COLO668 (cell line): ENCODE measurements around the gene TENM3.
A peak's percentile ranks its signal among the peaks of the same experiment; 100 is the strongest.

Experiments used
- DNase-seq: peaks from one replicate; lab custom pipeline; 2025; ENCODE audit not compliant: unreplicated experiment; lab: John Stamatoyannopoulos, UW

TENM3 gene

DNA sequence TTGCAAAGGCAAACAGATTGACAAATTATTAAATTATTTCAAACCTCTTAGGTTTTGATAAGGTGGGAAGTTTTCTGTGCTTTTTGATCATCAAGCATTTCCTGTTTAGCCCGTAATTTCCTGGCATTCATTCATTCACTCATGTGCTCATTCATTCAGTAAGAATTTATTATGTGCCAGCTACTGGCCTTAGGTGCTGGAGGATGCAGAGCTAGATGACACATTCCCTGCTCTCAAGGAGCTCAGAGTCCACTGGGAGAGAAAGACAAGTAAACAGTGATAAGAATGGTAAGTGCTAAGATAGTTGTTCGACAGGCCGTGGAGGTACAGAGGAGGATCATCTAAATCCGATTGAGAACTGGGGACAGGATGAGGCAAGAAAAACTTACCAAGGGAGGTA lies 520.9 kb downstream of the TENM3 start:
- DNase-seq: no peak

DNA sequence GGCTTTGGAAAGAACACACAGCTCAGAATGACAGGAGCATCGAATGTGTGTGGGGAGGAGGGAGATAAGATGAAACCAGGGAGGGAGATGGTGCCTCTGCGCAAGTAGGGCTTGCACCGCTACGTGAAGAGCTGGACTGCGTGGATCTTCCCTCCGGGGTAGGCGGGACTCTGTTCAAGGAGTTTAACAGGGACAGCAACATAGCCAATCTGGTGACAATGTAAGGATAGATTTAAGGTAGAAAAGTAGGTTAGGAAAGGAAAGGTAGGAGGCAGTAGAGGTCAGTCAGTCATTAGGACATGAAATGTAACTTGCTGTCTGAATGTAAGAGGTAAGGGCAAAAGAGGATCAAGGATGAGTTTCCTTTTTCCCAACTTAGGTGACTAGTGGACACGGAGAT lies 521.4 kb downstream of the TENM3 start:
- DNase-seq: no peak

DNA sequence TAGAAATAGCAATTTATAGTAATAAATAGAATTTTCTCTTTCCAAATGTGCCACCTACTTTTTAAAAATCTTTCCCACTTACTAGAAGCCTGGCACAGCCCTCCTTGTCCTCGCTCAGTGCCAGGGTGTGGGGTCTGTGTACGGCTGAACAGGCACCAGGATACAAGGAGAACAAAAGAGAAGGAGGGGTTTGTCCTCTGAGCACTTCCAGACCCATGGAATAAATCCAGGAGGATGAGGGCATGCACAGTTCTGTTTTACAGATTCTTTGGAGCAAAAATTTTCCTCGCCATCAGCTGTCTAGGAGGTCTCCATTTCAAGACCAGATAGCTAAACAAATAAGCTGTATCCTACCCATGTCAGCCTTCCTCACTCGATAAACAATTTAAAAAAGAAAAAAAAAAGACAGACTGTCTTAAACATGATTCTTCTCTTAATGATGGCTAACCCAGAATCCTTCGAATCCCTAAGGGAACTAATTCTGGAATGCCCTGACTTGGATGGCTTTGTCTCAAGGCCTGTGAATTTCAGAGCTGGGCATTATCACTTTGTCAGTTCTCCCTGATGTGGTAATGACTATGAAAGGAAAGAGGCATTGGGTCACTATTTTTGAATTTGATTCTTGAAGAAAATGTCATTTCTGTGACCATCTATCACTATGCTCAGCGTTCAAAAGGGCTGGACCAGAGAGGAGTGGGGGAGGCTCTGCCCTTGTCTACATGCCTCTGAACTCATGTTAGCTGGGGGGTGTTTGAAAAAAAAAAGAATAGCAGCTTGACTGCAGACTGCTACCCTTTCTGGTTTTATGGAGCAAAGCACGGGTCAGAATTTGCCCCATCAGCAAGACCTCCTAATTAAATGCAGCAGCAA lies 523.0 kb downstream of the TENM3 start:
- no peak for DNase-seq

DNA sequence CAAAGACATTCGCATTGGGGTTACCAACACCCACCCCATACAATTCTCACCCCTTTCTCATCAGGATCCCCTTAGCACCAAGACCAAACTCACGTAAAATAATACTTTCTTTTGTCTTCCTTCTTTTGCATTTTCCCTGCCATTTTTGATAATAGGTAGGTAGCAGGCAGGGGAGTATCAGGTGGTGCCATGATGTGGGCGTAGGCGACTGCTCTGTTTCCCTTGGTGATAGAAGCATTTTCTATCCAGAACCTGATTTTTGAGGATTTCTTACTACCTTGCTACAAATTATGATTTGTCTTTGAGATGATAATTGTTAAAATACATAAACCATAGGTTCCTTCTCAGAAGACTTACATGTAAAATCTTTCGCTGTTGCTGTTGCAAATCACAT lies 523.7 kb downstream of the TENM3 start:
- no peak for DNase-seq

DNA sequence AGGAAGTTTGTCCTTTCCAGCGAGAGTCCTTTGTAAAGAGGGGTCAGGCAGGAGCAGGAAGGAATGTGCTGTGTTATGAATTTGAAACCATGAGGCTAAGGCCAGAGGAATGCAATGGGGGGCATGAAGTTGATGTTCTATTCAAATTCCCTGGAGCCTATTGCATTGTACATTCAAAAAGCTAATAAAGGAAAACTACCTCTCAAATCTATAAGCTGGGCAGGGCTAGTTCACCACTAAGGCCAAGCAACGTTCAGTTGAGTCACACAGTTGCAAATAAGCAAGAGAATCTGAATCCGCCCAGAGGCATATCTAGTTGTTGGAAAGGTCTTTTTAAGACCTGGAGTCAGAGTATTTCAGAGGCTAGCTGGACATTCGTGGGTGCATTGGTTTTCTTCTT lies 525.6 kb downstream of the TENM3 start:
- DNase-seq: no peak

DNA sequence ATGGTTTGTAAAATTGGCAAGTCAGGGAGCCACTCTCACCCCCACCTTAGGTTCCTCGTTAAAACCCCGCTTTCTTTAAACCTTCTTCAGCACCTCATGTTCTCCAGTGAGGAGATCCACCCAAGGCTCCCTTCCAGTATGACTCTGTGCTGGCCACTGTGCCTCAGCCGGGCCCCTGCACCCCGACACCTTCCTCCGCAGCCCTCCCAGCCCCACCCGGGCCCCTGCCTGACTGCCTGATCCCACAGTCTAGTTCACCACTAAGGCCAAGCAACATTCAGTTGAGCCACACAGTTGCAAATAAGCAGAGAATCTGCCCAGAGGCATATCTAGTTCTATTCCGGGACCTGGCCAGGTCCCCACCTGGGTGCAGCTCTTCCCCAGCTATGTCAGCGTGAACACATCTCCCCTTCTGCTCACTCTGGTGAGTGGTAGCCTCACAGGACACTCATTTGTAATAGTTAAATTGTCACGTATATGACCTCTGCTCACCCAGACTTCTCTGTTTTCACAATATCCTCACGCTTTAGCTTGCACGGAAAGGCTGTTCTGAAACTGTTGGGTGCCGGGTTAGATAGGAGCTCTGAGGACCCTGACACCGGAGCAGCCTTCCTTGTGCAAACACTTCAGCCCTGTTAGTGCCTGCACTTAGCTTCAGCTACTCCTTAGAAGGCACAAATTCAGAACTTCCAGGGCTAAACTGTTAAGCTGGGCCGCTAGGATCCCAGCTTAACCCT lies 527.2 kb downstream of the TENM3 start:
- DNase-seq: no peak

DNA sequence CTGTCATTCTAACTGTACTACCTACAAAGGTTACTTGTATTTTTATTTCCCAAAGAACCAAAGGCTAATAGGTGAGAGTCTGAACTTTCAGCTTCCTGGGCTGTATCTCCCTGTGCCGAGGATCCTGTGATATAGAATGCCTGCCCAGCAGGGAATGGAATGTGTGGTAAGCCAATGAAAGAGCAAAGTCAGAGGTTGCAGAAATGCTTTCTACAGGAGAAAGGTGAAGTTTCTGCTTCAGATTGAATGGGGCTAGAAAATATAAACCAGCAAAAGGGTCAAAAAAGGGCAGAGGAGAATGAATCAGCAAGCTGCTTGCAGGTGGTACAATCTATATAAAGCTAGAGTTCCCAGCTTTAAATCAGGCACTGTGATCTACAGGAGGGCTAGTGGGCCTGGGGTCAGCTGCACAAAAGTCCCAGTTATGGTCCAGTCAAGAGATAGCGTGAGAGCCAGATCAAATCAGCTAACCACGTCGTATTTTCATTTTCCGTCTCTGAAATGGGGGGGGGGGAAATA lies 527.9 kb downstream of the TENM3 start:
- DNase-seq: no peak

DNA sequence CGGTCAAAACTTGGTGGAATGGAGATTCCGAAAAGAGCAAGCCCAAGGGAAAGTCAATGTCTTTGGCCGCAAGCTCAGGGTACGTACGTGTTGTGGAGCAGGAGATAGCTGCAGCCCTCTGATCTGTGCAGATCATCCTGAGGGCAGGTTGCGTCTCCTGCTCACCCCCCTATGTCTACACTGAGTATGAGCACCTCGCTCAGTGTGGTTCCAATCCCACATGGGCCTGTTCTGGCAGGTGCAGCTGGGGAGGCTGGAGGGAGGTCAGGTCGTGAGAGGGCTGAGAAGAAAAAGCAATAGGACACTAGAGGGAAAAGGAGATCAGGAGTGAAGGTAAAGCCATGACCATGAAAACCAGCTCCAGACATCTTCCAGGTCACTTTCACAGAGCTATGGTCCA lies 531.9 kb downstream of the TENM3 start:
- DNase-seq: no peak

DNA sequence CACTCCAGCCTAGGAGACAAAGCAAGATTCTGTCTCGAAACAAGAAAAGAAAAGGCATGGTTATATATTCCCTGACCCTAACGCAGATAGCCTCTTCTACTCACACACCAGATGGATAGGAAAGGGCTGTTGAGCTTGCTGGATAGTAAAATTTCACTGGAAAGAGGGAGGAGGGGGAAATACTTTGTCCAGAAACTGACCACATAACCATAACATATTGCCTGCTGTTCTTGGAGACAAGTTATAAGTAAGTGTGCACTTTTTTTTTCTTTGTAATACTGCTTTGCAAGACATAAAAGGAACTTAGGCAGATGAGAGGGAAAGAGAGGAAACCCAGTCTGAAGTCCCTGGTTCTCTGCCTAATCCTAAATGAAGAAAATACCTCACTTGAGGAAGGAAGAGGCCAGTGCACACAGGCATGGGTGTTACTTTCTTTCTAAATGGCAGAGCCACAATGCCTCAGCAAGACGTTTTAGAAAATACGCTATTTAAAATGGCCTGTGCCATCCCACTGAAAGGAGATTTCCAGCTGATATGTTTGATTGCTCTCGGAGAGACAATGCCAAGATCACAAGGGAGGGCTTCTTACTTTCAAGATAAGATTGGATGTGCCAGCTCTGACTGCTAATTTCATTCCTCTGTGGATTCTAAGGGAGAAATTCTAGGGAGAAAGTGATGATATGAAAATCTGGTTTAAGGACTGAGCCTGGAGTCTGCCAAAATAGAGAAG lies 533.3 kb downstream of the TENM3 start:
- DNase-seq: no peak

DNA sequence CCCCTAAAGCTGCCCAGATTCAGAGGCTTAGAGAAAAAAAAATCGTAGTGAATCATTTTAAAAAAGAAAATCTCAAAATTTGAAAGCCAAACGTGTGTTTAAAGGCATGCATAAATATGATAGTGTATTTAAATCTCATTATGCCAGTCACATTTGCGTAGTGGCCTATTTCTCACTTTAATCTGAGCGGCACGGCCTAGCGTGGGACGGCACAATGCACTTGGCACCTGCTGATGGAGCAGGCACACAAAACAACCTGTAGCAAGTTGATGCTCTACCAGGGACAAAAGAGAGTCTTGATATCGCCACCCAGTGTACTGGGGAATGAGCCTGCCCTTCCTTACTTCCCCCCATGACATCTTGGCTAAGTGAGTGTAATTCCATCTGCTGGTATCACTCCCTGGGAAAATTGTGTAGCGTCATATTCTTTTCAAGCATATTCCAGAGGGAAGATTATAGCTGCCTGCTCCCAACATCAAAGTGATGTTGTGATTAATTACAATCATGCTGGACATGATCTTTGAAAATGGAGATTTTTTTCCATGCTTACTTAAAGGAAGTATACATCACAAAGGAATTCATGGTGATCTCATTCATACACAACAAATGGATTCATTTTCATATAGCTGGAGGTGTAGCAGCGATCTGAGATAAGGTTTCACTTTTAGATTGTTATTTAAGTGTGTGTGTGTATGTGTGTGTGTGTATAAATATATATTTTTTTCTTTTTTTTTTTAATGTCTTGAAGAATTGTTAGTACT lies 535.2 kb downstream of the TENM3 start:
- DNase-seq: no peak

DNA sequence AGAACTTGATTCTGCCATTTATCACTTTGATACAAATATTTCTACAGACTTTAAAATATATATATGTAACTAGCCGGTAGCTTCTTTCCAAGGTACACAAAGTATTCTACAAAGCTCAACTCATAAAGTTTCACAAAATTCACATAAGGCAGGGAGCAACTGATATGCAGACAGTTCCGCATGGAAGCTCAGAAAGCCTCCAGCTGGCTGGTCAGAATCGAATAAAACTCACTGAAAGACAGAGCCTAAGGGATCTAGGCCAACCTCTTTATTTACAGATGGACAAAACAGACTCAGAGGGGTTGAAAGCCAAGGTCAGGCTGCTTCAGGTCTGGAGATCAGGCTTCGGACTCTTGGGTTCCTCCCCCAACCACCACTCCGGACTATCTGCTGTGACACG lies 543.8 kb downstream of the TENM3 start:
- DNase-seq: no peak

DNA sequence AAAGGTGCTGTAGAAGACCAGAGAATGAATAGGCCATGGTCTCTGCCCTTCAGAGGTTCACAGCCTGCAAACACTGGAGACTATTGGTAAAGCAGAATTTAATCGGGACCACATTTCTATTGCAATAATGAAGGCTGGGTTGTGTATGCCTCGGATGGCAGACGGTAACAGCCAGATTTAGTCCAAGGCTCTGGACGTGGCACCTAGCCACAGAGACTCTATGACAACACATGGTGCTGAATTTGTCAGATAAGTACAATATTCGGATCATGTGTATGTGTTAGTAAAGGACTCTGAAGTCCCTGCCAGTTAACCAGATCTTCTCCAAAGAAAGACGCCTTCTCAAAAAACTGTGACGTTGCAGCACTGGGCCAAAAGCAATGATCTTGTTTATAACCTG lies 545.0 kb downstream of the TENM3 start:
- DNase-seq: no peak

DNA sequence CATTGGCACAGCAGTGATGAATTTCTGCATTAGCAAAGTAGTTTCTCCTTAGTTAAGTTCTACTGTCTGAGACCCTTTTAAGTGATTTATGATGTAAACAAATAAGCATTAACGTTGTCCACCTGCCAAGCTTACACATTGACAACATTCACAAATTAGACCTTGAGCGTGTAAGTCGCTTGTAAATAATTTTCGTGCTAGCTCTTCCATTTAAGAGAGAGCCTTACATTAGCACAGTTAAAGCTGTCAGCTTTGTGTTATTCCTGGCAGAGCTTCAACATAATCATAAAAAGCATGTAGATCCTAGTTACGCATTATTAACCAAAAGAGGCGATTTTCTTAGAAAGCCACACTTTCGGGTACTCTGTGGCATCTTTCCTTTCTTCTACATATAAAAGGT lies 546.3 kb downstream of the TENM3 start:
- DNase-seq: no peak

DNA sequence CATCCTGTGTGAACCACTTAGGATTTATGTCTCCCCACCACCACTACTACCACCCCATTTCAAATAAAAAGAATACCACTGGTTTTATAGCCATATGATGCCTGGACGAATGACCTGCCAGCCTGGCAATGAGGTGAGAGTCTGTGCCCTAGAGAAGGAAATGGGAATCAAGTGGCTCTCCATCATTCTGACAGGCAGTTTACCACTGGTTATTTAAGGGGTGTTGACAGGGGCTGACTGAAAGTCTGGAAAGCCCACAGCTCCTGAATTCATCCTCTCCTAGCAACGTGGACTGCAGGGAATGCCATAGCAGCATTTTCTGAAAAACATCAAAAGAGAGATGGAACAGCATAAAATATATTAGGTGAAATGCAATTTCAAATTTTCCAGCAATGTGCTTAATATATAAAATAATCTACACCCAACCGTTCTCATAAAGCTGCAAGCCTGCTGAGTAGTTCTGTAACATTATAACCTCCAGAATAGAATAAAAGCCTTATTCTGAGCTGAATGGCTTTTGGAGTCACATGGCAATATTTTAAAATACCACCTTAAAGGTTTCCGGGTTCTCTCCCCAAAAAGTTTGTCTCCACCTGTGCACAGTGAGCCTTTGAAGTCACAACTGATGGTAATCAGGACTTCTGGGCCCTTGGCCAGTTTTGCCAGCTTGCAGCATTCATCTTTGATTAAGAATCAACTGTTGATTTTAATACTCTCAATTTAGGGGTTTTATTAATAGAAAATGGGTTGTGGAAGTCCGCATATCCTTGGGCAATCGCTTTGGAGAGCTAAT lies 552.4 kb downstream of the TENM3 start:
- peak; percentile 26 for DNase-seq

DNA sequence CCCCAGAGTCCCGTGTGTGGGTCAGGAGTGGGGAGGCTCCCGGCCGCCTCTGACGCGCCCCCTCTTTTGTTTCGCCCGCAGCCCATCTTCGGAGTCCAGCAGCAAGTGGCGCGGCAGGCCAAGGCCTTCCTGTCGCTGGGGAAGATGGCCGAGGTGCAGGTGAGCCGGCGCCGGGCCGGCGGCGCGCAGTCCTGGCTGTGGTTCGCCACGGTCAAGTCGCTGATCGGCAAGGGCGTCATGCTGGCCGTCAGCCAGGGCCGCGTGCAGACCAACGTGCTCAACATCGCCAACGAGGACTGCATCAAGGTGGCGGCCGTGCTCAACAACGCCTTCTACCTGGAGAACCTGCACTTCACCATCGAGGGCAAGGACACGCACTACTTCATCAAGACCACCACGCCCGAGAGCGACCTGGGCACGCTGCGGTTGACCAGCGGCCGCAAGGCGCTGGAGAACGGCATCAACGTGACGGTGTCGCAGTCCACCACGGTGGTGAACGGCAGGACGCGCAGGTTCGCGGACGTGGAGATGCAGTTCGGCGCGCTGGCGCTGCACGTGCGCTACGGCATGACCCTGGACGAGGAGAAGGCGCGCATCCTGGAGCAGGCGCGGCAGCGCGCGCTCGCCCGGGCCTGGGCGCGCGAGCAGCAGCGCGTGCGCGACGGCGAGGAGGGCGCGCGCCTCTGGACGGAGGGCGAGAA lies 556.5 kb downstream of the TENM3 start:
- DNase-seq: no peak

DNA sequence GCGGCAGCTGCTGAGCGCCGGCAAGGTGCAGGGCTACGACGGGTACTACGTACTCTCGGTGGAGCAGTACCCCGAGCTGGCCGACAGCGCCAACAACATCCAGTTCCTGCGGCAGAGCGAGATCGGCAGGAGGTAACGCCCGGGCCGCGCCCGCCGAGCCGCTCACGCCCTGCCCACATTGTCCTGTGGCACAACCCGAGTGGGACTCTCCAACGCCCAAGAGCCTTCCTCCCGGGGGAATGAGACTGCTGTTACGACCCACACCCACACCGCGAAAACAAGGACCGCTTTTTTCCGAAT lies 557.0 kb downstream of the TENM3 start:
- no peak for DNase-seq

DNA sequence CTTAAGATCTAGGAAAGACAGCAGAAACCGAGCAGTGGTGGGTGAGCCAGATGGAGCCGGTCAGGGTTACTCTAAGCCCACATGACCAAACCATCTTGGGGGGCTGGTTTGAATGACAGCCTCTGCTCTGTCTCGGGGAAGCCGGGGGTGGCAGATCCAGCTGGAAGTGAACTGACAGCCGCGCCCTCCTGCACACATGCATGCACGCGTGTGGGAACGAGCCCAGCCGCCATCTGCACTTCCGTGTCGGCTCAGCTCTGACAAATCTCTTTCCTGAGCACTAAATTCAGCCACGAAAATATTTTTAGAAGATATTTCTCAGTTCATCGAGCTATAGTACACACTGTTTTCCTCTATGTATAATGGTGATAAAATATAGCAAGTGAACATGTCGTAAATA lies 558.4 kb downstream of the TENM3 start:
- DNase-seq: no peak

DNA sequence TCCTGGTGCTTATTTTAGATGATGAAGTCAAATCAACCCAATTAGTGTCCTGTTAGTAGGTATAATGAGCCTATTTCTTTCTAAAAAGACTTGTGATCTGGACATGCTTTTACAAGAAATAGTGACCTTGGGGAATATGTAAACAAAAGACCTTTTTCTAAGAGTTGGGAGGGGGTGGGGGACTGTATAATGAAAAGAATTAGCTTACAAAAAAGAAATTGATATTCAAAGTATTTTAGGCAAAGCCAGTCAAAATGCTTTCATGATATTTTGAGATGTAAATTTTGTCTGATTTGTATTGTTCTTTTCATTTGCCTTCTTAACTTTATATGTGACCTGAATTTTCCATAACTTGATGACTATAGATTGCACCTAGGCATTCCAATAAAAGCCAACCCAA lies 559.4 kb downstream of the TENM3 start:
- no peak for DNase-seq

DNA sequence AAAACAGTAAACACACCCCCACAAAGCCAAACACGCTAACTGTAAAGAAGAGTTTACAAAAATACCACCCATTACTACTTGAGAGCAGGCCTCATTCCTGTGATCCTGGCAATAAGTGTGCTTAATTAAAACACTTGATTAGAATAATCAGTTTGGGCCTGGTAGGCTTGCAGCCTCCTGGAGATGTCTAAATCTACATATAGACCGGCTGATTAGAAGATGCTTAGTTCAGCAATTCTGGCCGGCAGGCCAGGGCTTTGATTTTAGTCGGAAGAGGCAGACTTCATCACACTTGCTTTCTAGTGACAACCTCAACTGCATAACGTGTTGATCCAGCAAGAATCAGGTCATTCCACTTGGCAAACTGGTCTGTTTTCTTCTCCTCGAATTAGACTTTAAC lies 560.0 kb downstream of the TENM3 start:
- no peak for DNase-seq

DNA sequence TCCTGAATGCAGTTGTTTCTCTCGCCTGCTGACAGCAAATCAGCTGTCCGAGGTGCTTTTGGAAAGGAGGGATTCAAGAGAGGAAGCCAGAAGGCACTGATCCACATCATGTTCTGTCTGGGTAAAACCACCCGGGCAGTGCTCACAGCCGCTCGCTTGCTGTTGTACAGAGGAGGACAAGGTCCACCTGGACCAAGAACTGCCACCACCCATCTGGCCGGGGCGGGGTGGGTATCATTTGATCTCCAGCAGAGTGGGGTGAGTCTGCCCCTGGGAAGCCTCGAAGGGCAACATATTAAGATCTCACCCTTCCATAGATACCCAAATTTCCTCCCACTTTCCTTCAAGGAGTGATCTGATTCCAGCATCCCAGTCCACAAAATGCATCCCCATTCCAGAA lies 560.9 kb downstream of the TENM3 start:
- no peak for DNase-seq
